NCI-H1417 treated with DMSO at 0.1 percent for 48 hours (cell line): ENCODE results near the gene HGS.

Source experiments
- DNase-seq: peaks from one replicate; lab custom pipeline; 2025; lab: John Stamatoyannopoulos, UW

The HGS gene

GRCh38 chr17:81703747-81704654 is 20.2 kb downstream of the HGS start:
- no peak for DNase-seq

GRCh38 chr17:81705518-81706231 is 21.9 kb downstream of the HGS start:
- DNase-seq: no peak

- DNase-seq: no peak
Observed at GRCh38 chr17:81706232-81706611, 22.4 kb downstream of the HGS start.

GRCh38 chr17:81706757-81707624 is 23.2 kb downstream of the HGS start:
- DNase-seq: no peak

GRCh38 chr17:81707725-81708646 is 24.2 kb downstream of the HGS start:
- no peak for DNase-seq

- no peak for DNase-seq
Observed at GRCh38 chr17:81708739-81709185, 25.0 kb downstream of the HGS start.

GRCh38 chr17:81710514-81711308 is 26.9 kb downstream of the HGS start:
- DNase-seq: no peak

GRCh38 chr17:81711814-81712467 is 28.1 kb downstream of the HGS start, which contains the start of gene SLC25A10:
TSS of gene SLC25A10 (plus strand) at chr17:81712284. CDS start at chr17:81712427, 143 bp downstream.
- no peak for DNase-seq

- no peak for DNase-seq
Observed at GRCh38 chr17:81712468-81713003, 28.7 kb downstream of the HGS start.

GRCh38 chr17:81713004-81713555 is 29.3 kb downstream of the HGS start:
- no peak for DNase-seq

- no peak for DNase-seq
Observed at GRCh38 chr17:81713556-81714411, 30.0 kb downstream of the HGS start.

- DNase-seq: no peak
Observed at GRCh38 chr17:81714412-81715106, 30.7 kb downstream of the HGS start.

GRCh38 chr17:81715107-81715871 is 31.5 kb downstream of the HGS start:
- no peak for DNase-seq

- DNase-seq: no peak
Observed at GRCh38 chr17:81715872-81716673, 32.3 kb downstream of the HGS start.

- DNase-seq: no peak
Observed at GRCh38 chr17:81716674-81716996, 32.8 kb downstream of the HGS start.
